Measurements from ENCODE around the gene ZNF554.
"Not testable (repeated sequence)": the region's sequence is repeated elsewhere in the genome, so short reads cannot be mapped to it uniquely, and the experiment has no call there.

Gene ZNF554

GRCh38 chr19:2867025-2867991, 47.6 kb downstream of the ZNF554 start, which contains the start of gene ZNF556:
Gene ZNF556 (plus strand): TSS chr19:2867335. CDS start chr19:2867422, 87 bp downstream.
- DNase-seq (ENCODE audit: low read depth in 2 of 2): no peak

DNA sequence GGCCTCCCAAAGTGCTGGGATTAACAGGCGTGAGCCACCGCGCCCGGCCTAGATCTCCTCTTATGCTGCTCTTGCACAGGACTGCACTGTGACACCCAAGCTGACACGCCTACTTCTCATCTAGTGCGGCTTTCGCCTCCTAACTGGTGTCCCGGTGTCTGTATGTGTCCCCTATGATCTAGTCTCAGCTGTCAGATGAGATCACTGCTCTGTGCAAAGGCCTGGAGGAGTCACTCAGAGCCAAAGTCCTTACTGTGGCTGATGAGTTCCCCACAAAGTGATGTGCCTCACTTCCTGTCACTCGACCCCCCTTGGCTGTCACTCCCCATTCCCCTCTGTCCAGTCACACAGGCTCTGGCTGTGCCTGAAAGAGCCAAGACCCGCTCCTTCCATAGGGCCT, 50.0 kb downstream of the ZNF554 start:
- DNase-seq (ENCODE audit: low read depth in 2 of 2): no peak

- not testable (repeated sequence) for DNase-seq (ENCODE audit: low read depth in 2 of 2)
These were observed 52.5 kb downstream of the ZNF554 start for GRCh38 chr19:2872175-2872574.

GRCh38 chr19:2877398-2878331, 58.0 kb downstream of the ZNF554 start:
- DNase-seq (ENCODE audit: low read depth in 2 of 2): no peak

DNA sequence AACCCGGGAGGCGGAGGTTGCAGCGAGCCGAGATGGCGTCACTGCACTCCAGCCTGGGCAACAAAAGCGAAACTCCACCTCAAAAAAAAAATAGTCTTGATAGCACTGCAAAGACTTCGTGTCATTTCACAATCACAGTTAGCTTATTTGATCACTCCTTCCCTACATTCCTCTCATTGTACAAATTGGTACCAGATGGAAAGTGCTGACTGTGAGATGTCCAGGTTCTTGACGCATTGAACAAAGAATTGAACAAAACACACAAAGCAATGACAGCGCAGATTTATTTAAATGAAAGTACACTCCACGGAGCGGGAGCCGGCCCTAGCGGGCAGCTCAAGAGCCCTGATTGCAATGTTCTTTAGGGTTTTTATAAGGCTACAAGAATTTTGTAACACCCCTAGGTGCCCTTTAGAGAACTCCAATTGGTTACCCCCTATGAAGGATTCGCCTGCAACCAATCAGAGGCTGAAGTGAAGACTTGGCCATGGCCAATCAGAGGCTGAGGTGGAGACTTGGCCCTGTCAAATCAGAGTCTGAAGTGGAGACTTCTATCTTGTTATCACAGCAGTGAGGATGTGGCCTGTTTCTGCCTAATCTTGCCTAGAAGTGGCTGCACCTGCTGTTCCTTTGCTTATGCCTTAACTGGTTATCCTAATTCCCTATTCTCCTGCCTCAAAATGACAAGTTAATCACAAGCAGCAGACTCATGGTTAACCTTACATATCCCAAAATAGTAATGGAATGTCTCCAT, 64.2 kb downstream of the ZNF554 start:
- no peak for DNase-seq (ENCODE audit: low read depth in 2 of 2)

DNA sequence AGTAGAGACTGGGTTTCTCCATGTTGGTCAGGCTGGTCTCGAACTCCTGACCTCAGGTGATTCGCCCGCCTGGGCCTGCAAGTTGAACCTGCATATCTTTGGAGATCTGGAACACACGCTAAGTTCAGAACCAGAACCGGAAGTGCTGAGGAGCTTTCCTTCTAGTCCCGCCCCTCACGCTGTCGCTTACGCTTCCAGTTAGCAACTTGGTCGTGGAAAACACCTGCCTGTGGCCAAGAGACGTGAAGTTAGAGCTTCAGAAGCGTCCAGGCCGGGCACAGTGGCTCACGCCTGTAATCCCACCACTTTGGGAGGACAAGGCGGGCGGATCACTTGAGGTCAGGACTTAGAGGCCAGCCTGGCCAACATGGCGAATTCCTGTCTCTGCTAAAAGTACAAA, 66.1 kb downstream of the ZNF554 start:
- no peak for DNase-seq (ENCODE audit: low read depth in 2 of 2)

Measured in activated CD8-positive, alpha-beta memory T cell treated with anti-CD3 and anti-CD28 coated beads for 4 hours (primary cell).